ENCODE data around the gene PRG2. TPM values are rescaled to one million over a fixed set of nuclear protein-coding genes. Genes with fewer than 3 reads are reported as not detected.

Gene PRG2
- total and polyA plus RNA-seq, 5 donors from 2014 or later, result 0.13 TPM; not detected in 4

GRCh38 chr11:57430952-57431351 lies 40.5 kb upstream of the PRG2 start:
- H3K27me3 ChIP-seq (ENCODE audit: control insufficient read depth, insufficient read depth, low read length), result no peaks in the 10 kb centered on the region
- H3K4me3 ChIP-seq (ENCODE audit: low read depth, low read length), result no peak overlapping the region
- H3K4me1 ChIP-seq (ENCODE audit: control insufficient read depth, insufficient read depth, low read length, poor library complexity, severe bottlenecking), result peaks cover 13% of the 10 kb centered on the region
- no peak overlapping the region for H3K27ac Mint-ChIP-seq
- H3K27me3 Mint-ChIP-seq, result no peaks in the 10 kb centered on the region
- H3K9me3 ChIP-seq (ENCODE audit: control insufficient read depth in 2 of 2, low read length in 2 of 2), result no peaks in the 10 kb centered on the region
- H3K27ac ChIP-seq (ENCODE audit: insufficient read depth, low read length, poor library complexity, severe bottlenecking), result no peak overlapping the region
- DNase-seq (no peak), ATAC-seq (ENCODE audit: low read depth in 2 of 2) (no peak)
- peaks cover 0 to 14% (median 11%) of the 10 kb centered on the region in 4 donors for H3K4me1 Mint-ChIP-seq
- peak overlapping the region in 1 of 4 donors; percentile 62 for H3K4me3 Mint-ChIP-seq
- no peaks in the 10 kb centered on the region for H3K36me3 Mint-ChIP-seq
- H3K9me3 Mint-ChIP-seq, result no peaks in the 10 kb centered on the region
- H3K36me3 ChIP-seq (ENCODE audit: control insufficient read depth, insufficient read depth, low read length), result no peaks in the 10 kb centered on the region

- H3K27me3 Mint-ChIP-seq, result no peaks in the 10 kb centered on the region
- no peaks in the 10 kb centered on the region for H3K9me3 Mint-ChIP-seq
- H3K27ac Mint-ChIP-seq, result peak overlapping the region in 1 of 3 donors; percentile 15
- H3K4me3 Mint-ChIP-seq, result peak overlapping the region in 2 of 4 donors; percentile 8 to 62
- H3K9me3 ChIP-seq (ENCODE audit: control insufficient read depth in 2 of 2, low read length in 2 of 2), result no peaks in the 10 kb centered on the region
- no peak overlapping the region for H3K4me3 ChIP-seq (ENCODE audit: low read depth, low read length)
- no peak for ATAC-seq (ENCODE audit: low read depth in 2 of 2)
- no peaks in the 10 kb centered on the region for H3K27me3 ChIP-seq (ENCODE audit: control insufficient read depth, insufficient read depth, low read length)
- H3K36me3 ChIP-seq (ENCODE audit: control insufficient read depth, insufficient read depth, low read length), result no peaks in the 10 kb centered on the region
- H3K27ac ChIP-seq (ENCODE audit: insufficient read depth, low read length, poor library complexity, severe bottlenecking), result no peak overlapping the region
- no peak for DNase-seq
- H3K4me1 ChIP-seq (ENCODE audit: control insufficient read depth, insufficient read depth, low read length, poor library complexity, severe bottlenecking), result peaks cover 23% of the 10 kb centered on the region
- H3K4me1 Mint-ChIP-seq, result peaks cover 0 to 24% (median 16%) of the 10 kb centered on the region in 4 donors
- H3K36me3 Mint-ChIP-seq, result no peaks in the 10 kb centered on the region
These were observed 39.5 kb upstream of the PRG2 start for GRCh38 chr11:57429946-57430345.

GRCh38 chr11:57428643-57429042 lies 38.2 kb upstream of the PRG2 start:
- no peak for DNase-seq
- Mint-ChIP-seq H3K36me3 (peaks cover 3% of the 10 kb centered on the region), H3K4me3 (peak overlapping the region in 1 of 4 donors; percentile 92), H3K9me3 (no peaks in the 10 kb centered on the region), H3K4me1 (peaks cover 2 to 37% (median 27%) of the 10 kb centered on the region in 4 donors), H3K27ac (peak overlapping the region in 1 of 3 donors; percentile 27), H3K27me3 (no peaks in the 10 kb centered on the region)
- H3K27me3 ChIP-seq (ENCODE audit: control insufficient read depth, insufficient read depth, low read length), result no peaks in the 10 kb centered on the region
- H3K4me3 ChIP-seq (ENCODE audit: low read depth, low read length), result no peak overlapping the region
- ATAC-seq (ENCODE audit: low read depth in 2 of 2), result no peak
- H3K27ac ChIP-seq (ENCODE audit: insufficient read depth, low read length, poor library complexity, severe bottlenecking), result no peak overlapping the region
- H3K36me3 ChIP-seq (ENCODE audit: control insufficient read depth, insufficient read depth, low read length), result no peaks in the 10 kb centered on the region
- H3K9me3 ChIP-seq (ENCODE audit: control insufficient read depth in 2 of 2, low read length in 2 of 2), result no peaks in the 10 kb centered on the region
- peaks cover 36% of the 10 kb centered on the region for H3K4me1 ChIP-seq (ENCODE audit: control insufficient read depth, insufficient read depth, low read length, poor library complexity, severe bottlenecking)

- H3K4me3 Mint-ChIP-seq, result peak overlapping the region; percentile 89 to 93 (median 92)
- Histone ChIP-seq H3K36me3 (ENCODE audit: control insufficient read depth, insufficient read depth, low read length) (no peaks in the 10 kb centered on the region), H3K27me3 (ENCODE audit: control insufficient read depth, insufficient read depth, low read length) (no peaks in the 10 kb centered on the region), H3K4me1 (ENCODE audit: control insufficient read depth, insufficient read depth, low read length, poor library complexity, severe bottlenecking) (peaks cover 36% of the 10 kb centered on the region), H3K9me3 (ENCODE audit: control insufficient read depth in 2 of 2, low read length in 2 of 2) (no peaks in the 10 kb centered on the region), H3K4me3 (ENCODE audit: low read depth, low read length) (no peak overlapping the region), H3K27ac (ENCODE audit: insufficient read depth, low read length, poor library complexity, severe bottlenecking) (no peak overlapping the region)
- ATAC-seq (ENCODE audit: low read depth in 2 of 2), result no peak
- H3K4me1 Mint-ChIP-seq, result peaks cover 9 to 44% (median 32%) of the 10 kb centered on the region in 4 donors
- no peak for DNase-seq
- no peaks in the 10 kb centered on the region for H3K9me3 Mint-ChIP-seq
- no peaks in the 10 kb centered on the region for H3K27me3 Mint-ChIP-seq
- H3K27ac Mint-ChIP-seq, result peak overlapping the region in 2 of 3 donors; percentile 70 to 95
- H3K36me3 Mint-ChIP-seq, result peaks cover 10% of the 10 kb centered on the region
These were observed 37.3 kb upstream of the PRG2 start for GRCh38 chr11:57427727-57428082.

- no peaks in the 10 kb centered on the region for H3K9me3 Mint-ChIP-seq
- Histone ChIP-seq H3K4me1 (ENCODE audit: control insufficient read depth, insufficient read depth, low read length, poor library complexity, severe bottlenecking) (peaks cover 36% of the 10 kb centered on the region), H3K36me3 (ENCODE audit: control insufficient read depth, insufficient read depth, low read length) (no peaks in the 10 kb centered on the region), H3K9me3 (ENCODE audit: control insufficient read depth in 2 of 2, low read length in 2 of 2) (no peaks in the 10 kb centered on the region), H3K4me3 (ENCODE audit: low read depth, low read length) (peak within 1 kb of the TSS; percentile 82), H3K27me3 (ENCODE audit: control insufficient read depth, insufficient read depth, low read length) (no peaks in the 10 kb centered on the region), H3K27ac (ENCODE audit: insufficient read depth, low read length, poor library complexity, severe bottlenecking) (peak within 1 kb of the TSS; percentile 35)
- peak within 1 kb of the TSS; percentile 89 to 93 (median 92) for H3K4me3 Mint-ChIP-seq
- H3K27ac Mint-ChIP-seq, result peak within 1 kb of the TSS; percentile 94 to 95 (median 95)
- H3K27me3 Mint-ChIP-seq, result no peaks in the 10 kb centered on the region
- ATAC-seq (ENCODE audit: low read depth in 2 of 2) (peak; percentile 35 to 37), DNase-seq (peak; percentile 48 to 83 (median 48))
- H3K36me3 Mint-ChIP-seq, result peaks cover 15% of the 10 kb centered on the region
- H3K4me1 Mint-ChIP-seq, result peaks cover 12 to 50% (median 37%) of the 10 kb centered on the region in 4 donors
These were observed 36.7 kb upstream of the PRG2 start, which contains the start of gene SLC43A3 for GRCh38 chr11:57426929-57427726. Gene SLC43A3 (minus strand): TSS chr11:57427121. CDS start chr11:57426172, 949 bp downstream.

GRCh38 chr11:57426439-57426928 lies 36.0 kb upstream of the PRG2 start:
- Mint-ChIP-seq H3K4me1 (peaks cover 12 to 51% (median 43%) of the 10 kb centered on the region in 4 donors), H3K27ac (peak overlapping the region; percentile 12 to 95 (median 94)), H3K4me3 (peak overlapping the region; percentile 89 to 93 (median 92)), H3K9me3 (no peaks in the 10 kb centered on the region), H3K36me3 (peaks cover 21% of the 10 kb centered on the region), H3K27me3 (no peaks in the 10 kb centered on the region)
- Histone ChIP-seq H3K9me3 (ENCODE audit: control insufficient read depth in 2 of 2, low read length in 2 of 2) (no peaks in the 10 kb centered on the region), H3K27ac (ENCODE audit: insufficient read depth, low read length, poor library complexity, severe bottlenecking) (peak overlapping the region; percentile 35), H3K27me3 (ENCODE audit: control insufficient read depth, insufficient read depth, low read length) (no peaks in the 10 kb centered on the region), H3K4me1 (ENCODE audit: control insufficient read depth, insufficient read depth, low read length, poor library complexity, severe bottlenecking) (peaks cover 36% of the 10 kb centered on the region), H3K4me3 (ENCODE audit: low read depth, low read length) (peak overlapping the region; percentile 82), H3K36me3 (ENCODE audit: control insufficient read depth, insufficient read depth, low read length) (no peaks in the 10 kb centered on the region)
- ATAC-seq (ENCODE audit: low read depth in 2 of 2) (no peak), DNase-seq (peak in 2 of 3 donors; percentile 1 to 43)

GRCh38 chr11:57425565-57426438 lies 35.4 kb upstream of the PRG2 start:
- H3K9me3 Mint-ChIP-seq, result no peaks in the 10 kb centered on the region
- Histone ChIP-seq H3K27ac (ENCODE audit: insufficient read depth, low read length, poor library complexity, severe bottlenecking) (peak overlapping the region; percentile 78), H3K27me3 (ENCODE audit: control insufficient read depth, insufficient read depth, low read length) (no peaks in the 10 kb centered on the region), H3K9me3 (ENCODE audit: control insufficient read depth in 2 of 2, low read length in 2 of 2) (no peaks in the 10 kb centered on the region), H3K4me3 (ENCODE audit: low read depth, low read length) (peak overlapping the region; percentile 82), H3K36me3 (ENCODE audit: control insufficient read depth, insufficient read depth, low read length) (peaks cover under 1% of the 10 kb centered on the region), H3K4me1 (ENCODE audit: control insufficient read depth, insufficient read depth, low read length, poor library complexity, severe bottlenecking) (peaks cover 36% of the 10 kb centered on the region)
- H3K27ac Mint-ChIP-seq, result peak overlapping the region; percentile 94 to 95 (median 95)
- H3K4me1 Mint-ChIP-seq, result peaks cover 12 to 51% (median 43%) of the 10 kb centered on the region in 4 donors
- ATAC-seq (ENCODE audit: low read depth in 2 of 2) (no peak), DNase-seq (peak in 1 of 3 donors; percentile 7)
- peaks cover 21% of the 10 kb centered on the region for H3K36me3 Mint-ChIP-seq
- H3K4me3 Mint-ChIP-seq, result peak overlapping the region; percentile 89 to 93 (median 92)
- no peaks in the 10 kb centered on the region for H3K27me3 Mint-ChIP-seq

All from CD4-positive, CD25-positive, alpha-beta regulatory T cell (primary cell).